Activated naive CD4-positive, alpha-beta T cell treated with anti-CD3 and anti-CD28 coated beads, Interleukin-2, amount 50 U/mL, for 24 hours (primary cell): ENCODE measurements around the gene PSMD2.

Experiments
- H3K27ac Mint-ChIP-seq: one replicate; pipeline ENCODE4 v1.8.0; 2021; ENCODE audit warnings: mild to moderate bottlenecking, mixed read lengths
- H3K27me3 Mint-ChIP-seq: one replicate; pipeline ENCODE4 v1.8.0; 2021; ENCODE audit warnings: mixed read lengths
- H3K36me3 Mint-ChIP-seq: one replicate; pipeline ENCODE4 v1.8.0; 2021; ENCODE audit warnings: mixed read lengths
- H3K4me1 Mint-ChIP-seq: one replicate; pipeline ENCODE4 v1.8.0; 2021; ENCODE audit warnings: mixed read lengths
- H3K4me3 Mint-ChIP-seq: one replicate; pipeline ENCODE4 v1.8.0; 2021; ENCODE audit warnings: mild to moderate bottlenecking, mixed read lengths
- H3K9me3 Mint-ChIP-seq: one replicate; pipeline ENCODE4 v1.8.0; 2021; ENCODE audit warnings: mixed read lengths

Gene PSMD2

GRCh38 chr3:184323696-184324095 is 24.7 kb downstream of the PSMD2 start:
- H3K27me3 Mint-ChIP-seq, result no peaks in the 10 kb centered on the region
- no peak overlapping the region for H3K27ac Mint-ChIP-seq
- H3K4me1 Mint-ChIP-seq, result peaks cover 23% of the 10 kb centered on the region
- H3K4me3 Mint-ChIP-seq, result no peak overlapping the region
- no peaks in the 10 kb centered on the region for H3K9me3 Mint-ChIP-seq
- H3K36me3 Mint-ChIP-seq, result peaks cover 33% of the 10 kb centered on the region

GRCh38 chr3:184325269-184325668 is 26.2 kb downstream of the PSMD2 start:
- Mint-ChIP-seq H3K9me3 (no peaks in the 10 kb centered on the region), H3K36me3 (peaks cover 40% of the 10 kb centered on the region), H3K4me1 (peaks cover 15% of the 10 kb centered on the region)

GRCh38 chr3:184325715-184326369 is 26.8 kb downstream of the PSMD2 start:
- Mint-ChIP-seq H3K4me3 (no peak overlapping the region), H3K9me3 (no peaks in the 10 kb centered on the region), H3K27me3 (no peaks in the 10 kb centered on the region), H3K36me3 (peaks cover 38% of the 10 kb centered on the region), H3K27ac (peak overlapping the region; percentile 76), H3K4me1 (peaks cover 15% of the 10 kb centered on the region)

More at GRCh38 chr3:184325269-184325668, 26.2 kb downstream of the PSMD2 start:
- Mint-ChIP-seq H3K4me3 (peak overlapping the region; percentile 23), H3K27me3 (no peaks in the 10 kb centered on the region), H3K27ac (no peak overlapping the region)

DNA sequence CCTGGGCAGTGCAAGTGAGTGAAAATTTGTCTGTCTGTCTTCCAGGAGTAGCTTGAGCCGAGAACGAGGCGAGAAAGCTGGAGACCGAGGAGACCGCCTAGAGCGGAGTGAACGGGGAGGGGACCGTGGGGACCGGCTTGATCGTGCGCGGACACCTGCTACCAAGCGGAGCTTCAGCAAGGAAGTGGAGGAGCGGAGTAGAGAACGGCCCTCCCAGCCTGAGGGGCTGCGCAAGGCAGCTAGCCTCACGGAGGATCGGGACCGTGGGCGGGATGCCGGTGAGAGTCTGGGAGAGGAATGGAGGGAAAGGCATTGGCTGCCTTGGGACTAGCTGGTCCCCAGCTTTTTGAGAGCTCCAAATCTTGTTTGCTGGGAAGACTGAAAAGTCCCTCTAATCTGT is 28.1 kb downstream of the PSMD2 start:
- peaks cover 18% of the 10 kb centered on the region for H3K4me1 Mint-ChIP-seq
- H3K4me3 Mint-ChIP-seq, result no peak overlapping the region
- no peaks in the 10 kb centered on the region for H3K9me3 Mint-ChIP-seq
- no peaks in the 10 kb centered on the region for H3K27me3 Mint-ChIP-seq
- peak overlapping the region; percentile 35 for H3K27ac Mint-ChIP-seq
- H3K36me3 Mint-ChIP-seq, result peaks cover 38% of the 10 kb centered on the region

DNA sequence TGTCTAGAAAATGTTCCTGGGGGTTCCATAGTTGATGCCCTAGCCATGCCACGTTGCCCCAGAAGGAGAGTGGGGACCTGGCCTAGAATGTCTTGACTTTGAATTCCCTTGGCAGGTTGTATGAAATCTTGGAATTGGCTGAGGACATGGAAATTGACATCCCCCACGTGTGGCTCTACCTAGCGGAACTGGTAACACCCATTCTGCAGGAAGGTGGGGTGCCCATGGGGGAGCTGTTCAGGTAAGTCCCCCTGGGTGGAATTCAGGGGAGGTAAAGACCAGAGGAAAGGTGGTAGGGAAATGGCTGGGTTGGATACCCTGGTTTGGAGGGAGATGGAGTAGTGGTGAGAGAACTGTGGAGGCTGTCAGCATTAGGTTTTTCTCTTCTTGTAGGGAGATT is 29.5 kb downstream of the PSMD2 start:
- H3K4me1 Mint-ChIP-seq, result peaks cover 32% of the 10 kb centered on the region
- no peak overlapping the region for H3K4me3 Mint-ChIP-seq
- no peaks in the 10 kb centered on the region for H3K9me3 Mint-ChIP-seq
- no peaks in the 10 kb centered on the region for H3K27me3 Mint-ChIP-seq
- no peak overlapping the region for H3K27ac Mint-ChIP-seq
- peaks cover 41% of the 10 kb centered on the region for H3K36me3 Mint-ChIP-seq

GRCh38 chr3:184332370-184333090 is 33.5 kb downstream of the PSMD2 start:
- H3K36me3 Mint-ChIP-seq, result peaks cover 23% of the 10 kb centered on the region
- peaks cover 48% of the 10 kb centered on the region for H3K4me1 Mint-ChIP-seq

DNA sequence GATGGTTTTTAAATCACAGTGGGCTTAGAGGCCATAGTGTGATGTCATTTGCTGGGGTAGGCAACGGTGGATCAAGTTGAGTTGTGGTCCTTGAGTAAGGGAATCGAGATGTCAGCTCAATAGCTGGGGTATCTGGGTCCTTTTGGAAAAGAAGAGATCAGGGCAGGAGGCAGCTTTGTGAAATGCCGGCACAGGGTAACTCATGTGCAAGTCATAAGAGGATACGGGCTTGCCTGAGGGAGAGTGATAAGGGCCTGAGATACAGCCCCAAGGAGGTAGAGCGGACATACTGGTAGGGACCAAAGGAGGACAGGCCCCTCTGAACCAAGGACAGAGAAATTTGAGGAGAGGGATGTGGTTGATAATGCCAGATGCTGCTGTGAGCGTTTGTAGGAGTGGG is 34.1 kb downstream of the PSMD2 start:
- H3K36me3 Mint-ChIP-seq, result peaks cover 23% of the 10 kb centered on the region
- peaks cover 54% of the 10 kb centered on the region for H3K4me1 Mint-ChIP-seq
- H3K9me3 Mint-ChIP-seq, result no peaks in the 10 kb centered on the region
- no peak overlapping the region for H3K4me3 Mint-ChIP-seq
- H3K27ac Mint-ChIP-seq, result peak overlapping the region; percentile 25
- H3K27me3 Mint-ChIP-seq, result no peaks in the 10 kb centered on the region

More at GRCh38 chr3:184332370-184333090, 33.5 kb downstream of the PSMD2 start:
- peak overlapping the region; percentile 25 for H3K27ac Mint-ChIP-seq
- no peaks in the 10 kb centered on the region for H3K27me3 Mint-ChIP-seq
- H3K9me3 Mint-ChIP-seq, result no peaks in the 10 kb centered on the region
- no peak overlapping the region for H3K4me3 Mint-ChIP-seq

DNA sequence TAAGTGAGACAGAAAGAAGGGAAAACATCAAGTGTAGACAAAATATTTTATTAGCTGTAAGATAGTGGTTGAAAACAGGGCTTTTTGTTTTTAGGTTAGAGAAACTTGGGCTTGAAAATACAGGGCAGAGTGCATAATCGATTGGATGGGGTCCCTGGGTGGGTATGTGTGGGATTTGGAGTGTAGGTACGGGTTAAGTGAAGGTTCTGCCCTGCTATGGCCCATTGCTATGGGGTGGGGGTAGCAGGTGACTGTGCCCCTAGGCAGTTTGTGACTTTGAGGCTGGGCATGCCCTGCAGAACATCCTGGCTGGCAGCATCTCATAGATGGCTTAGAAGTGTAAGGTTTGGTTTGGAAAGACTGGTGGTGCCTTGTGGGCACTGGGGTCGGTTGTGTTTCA is 34.7 kb downstream of the PSMD2 start:
- H3K9me3 Mint-ChIP-seq, result no peaks in the 10 kb centered on the region
- peak overlapping the region; percentile 25 for H3K27ac Mint-ChIP-seq
- no peaks in the 10 kb centered on the region for H3K27me3 Mint-ChIP-seq
- H3K4me1 Mint-ChIP-seq, result peaks cover 54% of the 10 kb centered on the region
- peaks cover 21% of the 10 kb centered on the region for H3K36me3 Mint-ChIP-seq
- H3K4me3 Mint-ChIP-seq, result no peak overlapping the region

DNA sequence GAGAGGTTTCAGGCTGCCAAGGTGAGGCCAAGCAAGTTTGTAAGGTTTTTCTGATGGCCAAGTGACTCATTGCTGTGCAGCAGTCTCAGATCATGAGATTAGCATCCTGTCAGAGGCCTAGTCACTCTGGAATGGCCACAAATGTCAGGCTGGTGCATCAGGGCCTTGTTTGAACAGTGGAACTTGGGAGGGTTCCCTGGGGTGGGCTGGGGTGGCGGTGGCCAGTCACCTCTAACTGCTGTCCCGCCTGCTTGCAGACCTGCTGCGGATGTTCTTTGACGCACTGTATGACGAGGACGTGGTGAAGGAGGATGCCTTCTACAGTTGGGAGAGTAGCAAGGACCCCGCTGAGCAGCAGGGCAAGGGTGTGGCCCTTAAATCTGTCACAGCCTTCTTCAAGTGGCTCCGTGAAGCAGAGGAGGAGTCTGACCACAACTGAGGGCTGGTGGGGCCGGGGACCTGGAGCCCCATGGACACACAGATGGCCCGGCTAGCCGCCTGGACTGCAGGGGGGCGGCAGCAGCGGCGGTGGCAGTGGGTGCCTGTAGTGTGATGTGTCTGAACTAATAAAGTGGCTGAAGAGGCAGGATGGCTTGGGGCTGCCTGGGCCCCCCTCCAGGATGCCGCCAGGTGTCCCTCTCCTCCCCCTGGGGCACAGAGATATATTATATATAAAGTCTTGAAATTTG is 35.6 kb downstream of the PSMD2 start:
- peaks cover 54% of the 10 kb centered on the region for H3K4me1 Mint-ChIP-seq
- peak overlapping the region; percentile 25 for H3K27ac Mint-ChIP-seq

GRCh38 chr3:184335291-184335660 is 36.2 kb downstream of the PSMD2 start:
- Mint-ChIP-seq H3K36me3 (peaks cover 14% of the 10 kb centered on the region), H3K4me1 (peaks cover 54% of the 10 kb centered on the region)

More for the DNA sequence above, 35.6 kb downstream of the PSMD2 start:
- H3K36me3 Mint-ChIP-seq, result peaks cover 15% of the 10 kb centered on the region
- no peaks in the 10 kb centered on the region for H3K27me3 Mint-ChIP-seq
- no peaks in the 10 kb centered on the region for H3K9me3 Mint-ChIP-seq
- peak overlapping the region; percentile 63 for H3K4me3 Mint-ChIP-seq

DNA sequence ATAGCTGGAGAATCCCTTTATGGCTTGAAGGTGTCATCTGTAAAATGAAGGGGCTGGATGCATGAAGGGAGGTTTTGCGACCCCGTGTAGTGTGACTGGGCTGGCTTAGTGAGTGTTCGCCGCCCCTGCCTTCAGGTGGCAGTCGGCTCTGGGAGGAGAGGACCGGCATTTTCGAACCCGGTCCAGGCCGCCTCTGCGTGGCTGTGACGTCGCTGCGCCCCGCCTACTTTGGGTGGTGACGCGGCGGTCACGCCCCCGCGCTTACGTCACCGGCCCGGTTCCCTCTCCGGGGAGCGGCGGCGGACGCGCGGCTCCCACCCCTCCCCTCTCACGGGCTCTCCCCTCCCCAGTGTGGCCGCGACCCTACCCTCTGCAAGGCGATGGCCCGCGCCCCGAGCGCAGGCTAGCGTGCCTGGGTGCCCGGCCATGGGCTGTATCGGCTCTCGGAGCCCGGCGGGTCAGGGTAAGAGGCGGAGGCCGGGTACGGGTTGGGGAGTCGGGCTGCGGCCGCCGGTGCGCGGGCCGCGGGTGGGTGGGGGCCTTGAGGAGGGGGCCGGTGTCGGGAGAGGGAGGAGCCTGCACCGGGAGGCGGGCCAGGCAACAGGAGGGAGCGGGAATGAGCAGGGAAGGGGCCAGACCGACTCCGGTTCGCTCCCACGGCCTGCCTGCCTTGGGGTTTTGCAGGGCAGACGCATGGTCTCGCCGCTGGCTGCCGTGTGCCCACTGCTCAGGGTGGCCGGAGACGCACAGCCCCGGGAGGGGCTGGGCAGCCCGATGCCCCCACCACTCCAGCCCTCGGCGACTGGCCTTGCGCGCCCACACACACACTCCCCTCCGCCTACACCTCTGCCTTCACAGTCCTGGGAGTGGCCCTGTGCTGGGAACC is 36.9 kb downstream of the PSMD2 start:
- H3K27ac Mint-ChIP-seq, result peak overlapping the region; percentile 86
- no peaks in the 10 kb centered on the region for H3K27me3 Mint-ChIP-seq
- H3K4me1 Mint-ChIP-seq, result peaks cover 54% of the 10 kb centered on the region
- peaks cover 12% of the 10 kb centered on the region for H3K36me3 Mint-ChIP-seq
- H3K9me3 Mint-ChIP-seq, result no peaks in the 10 kb centered on the region
- peak overlapping the region; percentile 92 for H3K4me3 Mint-ChIP-seq

More at GRCh38 chr3:184335291-184335660, 36.2 kb downstream of the PSMD2 start:
- no peaks in the 10 kb centered on the region for H3K27me3 Mint-ChIP-seq
- H3K4me3 Mint-ChIP-seq, result peak overlapping the region; percentile 92
- peak overlapping the region; percentile 59 for H3K27ac Mint-ChIP-seq
- no peaks in the 10 kb centered on the region for H3K9me3 Mint-ChIP-seq

DNA sequence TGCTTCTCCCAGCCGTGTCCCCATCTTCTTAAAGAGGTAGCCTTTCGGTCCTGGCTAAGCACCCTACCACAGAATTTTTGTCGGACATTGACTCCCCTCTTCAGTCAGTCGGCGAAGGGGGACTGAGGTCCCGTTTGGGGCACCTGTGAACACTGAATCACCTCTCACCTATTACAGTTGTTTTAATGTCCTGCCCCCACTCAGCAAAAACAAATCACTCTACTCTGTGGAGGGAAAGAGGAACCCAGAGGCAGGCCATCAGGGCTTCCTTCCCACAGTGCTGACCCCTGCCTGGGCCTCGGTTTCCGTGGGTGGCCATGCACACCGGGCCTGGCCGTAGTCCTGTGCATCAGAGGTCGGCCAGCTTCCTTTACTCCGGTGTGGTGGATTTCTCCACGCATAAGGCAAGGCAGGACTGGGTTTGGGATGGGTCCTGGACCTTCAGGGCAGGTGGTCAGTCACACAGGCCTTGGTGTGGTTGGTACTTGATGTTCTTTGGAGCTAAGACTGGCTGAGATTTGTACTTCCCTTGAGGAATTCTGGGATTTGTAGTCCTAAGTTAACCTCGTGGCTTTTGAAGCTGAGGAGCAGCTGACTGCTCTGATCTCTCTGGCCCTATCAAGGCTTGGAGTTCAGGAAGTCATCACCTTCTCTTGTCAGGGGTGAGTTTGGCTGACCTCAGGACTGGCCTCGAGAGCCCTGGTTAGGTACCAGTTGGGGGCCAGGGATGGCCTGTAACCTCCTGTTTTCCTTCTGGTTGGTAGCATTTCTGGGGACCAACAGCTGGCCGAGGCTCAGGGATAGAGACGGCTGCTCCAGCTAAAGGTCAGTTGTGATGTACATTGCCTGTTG is 37.7 kb downstream of the PSMD2 start:
- H3K27me3 Mint-ChIP-seq, result no peaks in the 10 kb centered on the region
- peaks cover 51% of the 10 kb centered on the region for H3K4me1 Mint-ChIP-seq
- H3K36me3 Mint-ChIP-seq, result peaks cover 8% of the 10 kb centered on the region
- H3K9me3 Mint-ChIP-seq, result no peaks in the 10 kb centered on the region
- H3K27ac Mint-ChIP-seq, result peak overlapping the region; percentile 86
- peak overlapping the region; percentile 92 for H3K4me3 Mint-ChIP-seq

GRCh38 chr3:184337399-184337714 is 38.3 kb downstream of the PSMD2 start, which contains the start of gene FAM131A:
Gene FAM131A (plus strand): TSS chr3:184337600. CDS start chr3:184337631, 31 bp downstream.
- peaks cover 8% of the 10 kb centered on the region for H3K36me3 Mint-ChIP-seq
- H3K4me1 Mint-ChIP-seq, result peaks cover 49% of the 10 kb centered on the region
- no peaks in the 10 kb centered on the region for H3K9me3 Mint-ChIP-seq
- peak within 1 kb of the TSS; percentile 86 for H3K27ac Mint-ChIP-seq
- peak within 1 kb of the TSS; percentile 92 for H3K4me3 Mint-ChIP-seq
- no peaks in the 10 kb centered on the region for H3K27me3 Mint-ChIP-seq

DNA sequence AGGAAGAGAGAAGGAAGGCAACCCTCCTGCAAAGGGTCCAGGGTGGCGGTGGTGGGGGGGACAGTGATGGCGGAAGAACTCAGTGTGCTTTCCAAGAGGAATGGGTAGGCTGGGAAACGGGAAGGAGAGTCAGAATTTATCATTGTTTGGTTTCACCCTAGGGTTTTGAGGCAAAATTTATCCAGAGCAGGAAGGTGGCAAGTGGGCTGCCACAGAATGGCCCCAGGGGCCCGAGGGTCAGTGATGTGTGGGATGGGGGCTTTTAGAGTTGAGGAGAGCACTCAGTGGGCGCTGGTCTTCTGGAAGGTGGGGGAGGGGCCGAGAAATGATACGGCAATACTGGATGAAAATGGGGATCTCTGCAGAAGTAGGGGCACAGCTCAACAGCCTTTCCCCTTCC is 38.9 kb downstream of the PSMD2 start:
- no peaks in the 10 kb centered on the region for H3K27me3 Mint-ChIP-seq
- no peak overlapping the region for H3K27ac Mint-ChIP-seq
- peaks cover 43% of the 10 kb centered on the region for H3K4me1 Mint-ChIP-seq
- H3K4me3 Mint-ChIP-seq, result peak overlapping the region; percentile 13
- H3K9me3 Mint-ChIP-seq, result no peaks in the 10 kb centered on the region
- peaks cover 4% of the 10 kb centered on the region for H3K36me3 Mint-ChIP-seq
